Coronary artery (tissue), 2 donors: ENCODE results near the gene PALM3.
A peak's percentile ranks its signal among the peaks of the same experiment; 100 is the strongest.
"Not testable (repeated sequence)": the region's sequence is repeated elsewhere in the genome, so short reads cannot be mapped to it uniquely, and the experiment has no call there.

ENCODE experiments used
- DNase-seq: peaks from one replicate; pipeline ENCODE4 v3.0.0-alpha.2; 2017; ENCODE audit warnings: low spot score
- H3K27ac ChIP-seq, 2 donors: fragments of 200-600 bp; sonication (generic); one replicate each; pipeline ENCODE4 v1.5.1; 2016 to 2019
- H3K4me3 ChIP-seq: fragments of 200-600 bp; sonication (generic); 2 replicates; pipeline ENCODE4 v1.5.1; 2016; ENCODE audit warnings: mild to moderate bottlenecking, moderate library complexity
- CTCF ChIP-seq: fragments of 200-600 bp; sonication (generic); IDR thresholded peaks from one replicate; pipeline ENCODE4 v1.5.1; 2019; ENCODE audit warnings: antibody characterized with exemption

PALM3 gene

GRCh38 chr19:14042659-14043608 is 18.9 kb downstream of the PALM3 start:
- DNase-seq, H3K4me3 ChIP-seq: not testable (repeated sequence)
- peak; percentile 21 for TF ChIP-seq CTCF
- peak overlapping the region in 1 of 2 donors; percentile 41 for H3K27ac ChIP-seq

GRCh38 chr19:14039181-14039580 is 22.7 kb downstream of the PALM3 start:
- Histone ChIP-seq H3K27ac (no peak overlapping the region), H3K4me3 (no peak overlapping the region)
- no peak for TF ChIP-seq CTCF
- no peak for DNase-seq

GRCh38 chr19:14035706-14036105 is 26.2 kb downstream of the PALM3 start:
- DNase-seq = no peak
- H3K27ac ChIP-seq = no peak overlapping the region
- no peak overlapping the region for H3K4me3 ChIP-seq
- no peak for TF ChIP-seq CTCF

- not testable (repeated sequence) for DNase-seq, H3K27ac ChIP-seq, H3K4me3 ChIP-seq
These were observed 26.7 kb downstream of the PALM3 start for GRCh38 chr19:14035159-14035558.

GRCh38 chr19:14033946-14034345 is 27.9 kb downstream of the PALM3 start:
- H3K27ac ChIP-seq = no peak overlapping the region
- no peak for DNase-seq
- no peak overlapping the region for H3K4me3 ChIP-seq
- no peak for TF ChIP-seq CTCF

- Histone ChIP-seq H3K4me3 (peak within 1 kb of the TSS; percentile 72), H3K27ac (peak within 1 kb of the TSS in 1 of 2 donors; percentile 57)
- DNase-seq = no peak
- TF ChIP-seq CTCF = peak; percentile 18
These were observed 30.0 kb downstream of the PALM3 start, which contains the start of gene IL27RA for GRCh38 chr19:14031719-14032480. Gene IL27RA (plus strand): TSS chr19:14031762. CDS start chr19:14031873, 111 bp downstream.

GRCh38 chr19:14030997-14031718 is 30.7 kb downstream of the PALM3 start:
- no peak for DNase-seq
- Histone ChIP-seq H3K27ac (peak overlapping the region in 1 of 2 donors; percentile 57), H3K4me3 (peak overlapping the region; percentile 72)

More at GRCh38 chr19:14030997-14031718, 30.7 kb downstream of the PALM3 start:
- TF ChIP-seq CTCF = no peak
